Measurements from ENCODE around the gene ADA.

The ADA gene

DNA sequence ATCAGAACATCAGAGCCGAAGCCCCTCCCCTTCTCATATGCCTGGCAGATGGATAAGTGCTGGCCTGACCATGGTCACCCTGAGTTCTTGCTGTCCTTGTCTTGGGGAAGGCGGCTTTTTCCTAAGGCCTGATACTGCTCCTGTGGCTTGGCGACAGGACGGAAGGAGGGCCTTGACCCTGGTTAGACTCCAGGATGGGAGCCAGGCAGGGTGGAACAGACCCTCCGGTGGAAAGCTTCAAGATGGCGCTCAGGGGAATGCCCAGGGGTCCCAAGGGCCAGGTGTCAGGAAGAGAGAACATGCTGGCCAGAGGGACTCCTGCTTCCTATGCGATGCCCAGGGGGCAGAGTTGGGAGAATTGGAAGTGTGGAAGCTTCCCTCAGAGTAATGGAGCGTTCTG lies 29.6 kb downstream of the ADA start:
- DNase-seq: no peak

- no peak for DNase-seq
These were observed 30.2 kb downstream of the ADA start for GRCh38 chr20:44621325-44621724.

DNA sequence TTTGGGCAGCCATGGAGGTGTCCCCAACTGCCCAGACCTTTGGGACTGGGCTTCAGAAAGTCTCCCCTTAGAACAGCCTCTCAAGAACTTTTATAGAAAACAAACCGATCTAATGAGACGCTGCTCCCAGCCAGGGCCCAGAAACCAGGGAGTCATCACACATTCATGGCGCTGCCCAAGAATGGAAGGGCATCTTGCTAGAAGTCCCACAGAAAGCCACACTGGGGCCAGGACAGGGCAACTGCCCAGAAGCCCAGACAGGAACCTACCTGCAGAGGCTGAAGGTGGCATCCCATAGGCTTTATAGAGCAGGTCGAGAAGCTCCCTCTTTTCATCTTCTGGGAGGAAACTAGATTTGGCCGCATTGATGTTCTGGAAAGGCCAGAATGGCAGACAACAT lies 31.5 kb downstream of the ADA start:
- no peak for DNase-seq

DNA sequence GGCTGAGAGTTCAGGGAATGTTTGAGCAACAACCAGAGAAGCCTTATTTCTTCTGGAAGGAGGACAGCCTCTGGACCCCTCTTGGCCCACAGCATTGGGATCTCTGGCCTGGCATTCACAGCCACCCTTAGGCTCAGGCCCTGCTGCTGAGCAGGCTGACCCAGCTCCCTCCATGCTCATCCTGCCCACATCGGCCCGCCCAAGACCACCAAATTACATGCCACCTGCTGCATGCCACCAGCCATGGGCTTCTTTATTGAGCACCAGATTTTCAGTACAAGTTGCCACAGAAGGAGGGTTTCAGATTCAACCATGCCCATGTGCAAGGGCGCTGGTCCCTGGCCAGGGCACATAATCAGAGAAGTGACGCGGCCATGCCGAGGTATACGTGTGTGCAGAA lies 32.2 kb downstream of the ADA start:
- no peak for DNase-seq

DNA sequence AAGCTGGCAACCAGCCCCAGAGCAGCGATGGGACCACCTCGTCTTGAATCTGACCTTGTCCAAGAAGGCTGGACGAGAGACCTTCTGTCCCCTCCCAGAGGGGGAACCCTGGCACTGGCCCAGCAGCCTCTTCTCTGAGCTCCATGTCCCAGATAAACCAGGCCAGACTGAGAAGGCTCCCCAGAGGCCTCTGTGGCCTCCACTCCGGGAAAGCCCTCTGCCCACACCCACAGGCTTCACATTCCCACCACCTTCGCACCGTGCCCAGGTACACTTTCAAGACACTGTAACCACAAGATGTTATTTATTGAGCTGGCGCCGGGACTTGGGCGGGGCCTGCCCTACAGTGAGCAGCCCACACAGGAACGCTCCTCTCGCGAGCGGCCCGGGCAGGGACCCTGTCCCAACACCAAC lies 33.2 kb downstream of the ADA start:
- peak; percentile 33 to 52 for DNase-seq

DNA sequence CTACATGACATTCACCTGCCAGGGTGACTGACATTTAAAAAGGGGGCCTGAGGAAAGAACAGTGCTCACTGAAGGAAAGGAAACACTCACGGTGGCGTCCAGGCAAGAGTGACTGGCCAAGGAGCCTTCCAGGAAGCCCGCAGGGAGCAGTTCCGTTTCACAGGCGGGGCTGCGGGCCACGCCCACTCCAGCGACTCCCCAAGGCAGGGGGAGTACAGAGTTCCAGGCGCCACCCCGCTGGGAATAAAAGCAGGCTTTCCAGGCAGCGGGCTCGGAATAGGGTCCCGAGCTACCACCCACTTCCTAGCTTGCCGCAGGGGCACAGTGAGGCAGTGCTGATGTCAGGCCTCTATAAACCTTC lies 34.9 kb downstream of the ADA start:
- DNase-seq: no peak

GRCh38 chr20:44615876-44616603 lies 35.5 kb downstream of the ADA start:
- no peak for DNase-seq

GRCh38 chr20:44615169-44615791 lies 36.2 kb downstream of the ADA start:
- peak; percentile 24 for DNase-seq

DNA sequence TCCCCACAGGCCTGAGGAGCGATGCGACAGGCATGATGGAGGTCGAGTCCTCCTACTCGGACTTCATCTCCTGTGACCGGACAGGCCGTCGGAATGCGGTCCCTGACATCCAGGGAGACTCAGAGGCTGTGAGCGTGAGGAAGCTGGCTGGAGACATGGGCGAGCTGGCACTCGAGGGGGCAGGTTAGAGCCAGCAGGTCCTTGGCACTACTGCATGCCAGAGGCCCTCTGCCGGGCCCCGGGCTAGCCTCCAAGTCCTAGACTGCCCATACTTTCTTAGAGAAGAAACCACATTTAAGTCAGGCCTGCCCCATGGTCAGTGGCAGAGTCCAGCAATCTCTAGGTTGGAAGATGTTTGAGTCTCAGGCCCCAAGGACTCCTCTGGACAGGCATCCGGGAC lies 37.0 kb downstream of the ADA start:
- no peak for DNase-seq

- DNase-seq: no peak
These were observed 37.9 kb downstream of the ADA start for GRCh38 chr20:44613575-44613974.

DNA sequence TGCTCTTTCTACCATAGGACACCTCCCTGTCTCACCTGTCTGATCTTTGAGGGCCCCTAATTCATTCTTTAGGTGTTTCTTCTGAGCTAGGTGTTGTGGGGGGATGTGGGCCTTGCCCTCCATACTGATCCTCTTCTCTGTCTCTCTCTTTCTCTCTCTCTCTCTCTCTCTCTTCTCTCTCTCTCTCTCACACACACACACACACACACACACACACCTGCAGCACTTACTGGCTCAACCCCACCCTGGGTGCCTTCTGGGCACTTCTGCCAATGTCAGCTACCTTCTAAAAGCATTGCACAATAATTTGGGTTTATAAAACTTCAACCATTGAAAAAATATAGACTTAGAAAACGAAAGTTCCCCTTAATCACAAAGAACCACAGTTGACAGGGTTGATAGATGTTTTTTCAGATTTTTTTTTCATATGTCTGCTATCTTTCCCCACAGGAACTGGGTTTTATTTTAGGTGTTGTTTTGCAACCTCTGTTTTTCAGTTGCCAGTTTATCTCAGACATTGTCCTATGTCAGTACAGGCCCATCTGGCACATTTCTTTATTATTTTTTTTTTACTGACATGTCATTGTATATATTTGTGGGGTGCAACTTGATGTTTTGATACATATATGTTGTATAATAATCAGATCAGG lies 41.1 kb downstream of the ADA start:
- no peak for DNase-seq

DNA sequence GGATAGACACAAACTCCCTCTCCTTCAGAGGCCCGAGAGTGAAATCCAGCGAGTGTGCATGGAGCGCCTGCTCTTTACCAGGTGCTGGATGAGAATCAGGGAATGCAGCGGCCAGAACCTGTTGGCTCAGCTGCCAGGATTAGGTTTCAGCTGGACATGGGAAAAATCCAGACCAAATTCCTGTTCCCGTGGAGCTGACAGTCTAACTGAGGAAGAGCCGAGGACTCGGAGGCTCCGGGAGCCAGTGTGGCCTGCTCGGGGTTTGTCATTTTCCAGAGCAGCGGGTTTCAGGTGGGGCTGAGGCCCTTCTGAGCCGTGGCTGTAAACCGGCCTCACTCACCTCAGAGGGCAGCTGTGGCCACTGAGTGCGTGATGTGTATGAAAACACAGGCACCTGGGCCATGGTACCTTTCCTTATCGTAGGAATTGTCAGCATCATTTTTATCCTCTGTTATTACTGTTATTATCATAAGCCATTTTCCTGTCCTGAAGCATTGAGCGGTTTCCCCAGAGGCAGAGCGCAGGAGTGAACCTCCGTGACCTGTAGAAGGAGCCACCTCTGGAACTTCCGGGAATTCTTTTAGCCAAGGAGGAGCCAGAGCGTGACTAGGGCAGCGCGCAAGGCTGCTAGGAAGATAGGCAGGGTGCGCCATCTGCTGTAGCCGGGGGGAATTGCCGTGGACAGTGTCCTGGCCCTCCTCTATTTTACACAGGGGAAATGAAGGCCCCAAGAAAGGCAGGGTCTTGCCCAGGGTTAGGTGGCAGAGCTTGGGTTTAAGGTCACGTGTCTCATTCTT lies 41.8 kb downstream of the ADA start:
- DNase-seq: peak; percentile 91 to 93

- no peak for DNase-seq
These were observed 42.4 kb downstream of the ADA start for GRCh38 chr20:44609006-44609515.

DNA sequence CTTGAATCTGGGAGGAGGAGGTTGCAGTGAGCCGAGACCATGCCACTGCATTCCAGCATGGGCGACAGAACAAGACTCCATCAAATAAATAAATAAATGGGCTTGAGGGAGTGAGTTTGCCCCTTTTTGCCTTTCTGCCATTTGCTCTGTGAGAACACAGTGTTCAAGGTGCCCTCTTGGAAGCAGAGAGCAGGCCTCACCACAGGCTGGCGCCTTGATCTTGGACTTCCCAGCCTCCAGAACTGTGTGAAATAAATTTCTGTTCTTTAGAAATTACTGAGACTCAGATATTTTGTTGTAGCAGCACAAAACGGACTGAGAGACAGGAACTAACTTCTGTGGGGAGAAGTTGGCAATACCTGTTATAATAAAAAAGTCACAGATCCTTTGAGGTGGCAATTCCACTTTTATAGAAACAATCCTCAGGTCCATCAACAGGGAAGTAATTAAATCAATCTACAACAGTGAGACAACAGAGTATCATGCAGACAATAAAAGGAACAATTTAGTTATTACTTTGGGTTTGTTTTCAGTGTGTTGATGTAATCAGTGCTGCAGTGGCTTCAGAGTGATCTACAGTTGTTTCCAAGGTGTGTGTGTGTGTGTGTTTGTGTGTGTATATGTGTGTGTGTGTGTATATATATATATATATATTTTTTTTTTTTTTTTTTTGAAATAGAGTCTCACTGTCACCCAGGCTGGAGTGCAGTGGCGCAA lies 44.6 kb downstream of the ADA start:
- no peak for DNase-seq

DNA sequence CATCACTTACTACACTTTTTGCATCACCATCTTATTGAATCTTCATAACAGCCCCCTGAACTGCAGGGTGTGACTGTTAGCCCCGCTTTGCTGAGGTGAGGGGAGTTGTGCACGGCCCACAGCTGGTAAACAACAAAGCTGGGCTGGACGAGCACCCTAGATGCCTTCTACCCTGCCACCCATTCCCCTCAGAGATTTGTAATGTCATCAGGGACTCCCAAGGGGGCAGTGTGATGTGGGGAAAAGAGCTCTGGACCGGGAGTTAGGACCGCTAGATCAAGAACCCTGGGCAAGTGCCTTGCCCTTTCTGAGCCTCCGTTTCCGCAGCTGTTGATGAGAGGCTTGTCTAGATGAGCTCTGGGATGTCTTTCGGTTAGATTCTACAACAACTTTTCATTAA lies 48.2 kb downstream of the ADA start:
- DNase-seq: no peak

DNA sequence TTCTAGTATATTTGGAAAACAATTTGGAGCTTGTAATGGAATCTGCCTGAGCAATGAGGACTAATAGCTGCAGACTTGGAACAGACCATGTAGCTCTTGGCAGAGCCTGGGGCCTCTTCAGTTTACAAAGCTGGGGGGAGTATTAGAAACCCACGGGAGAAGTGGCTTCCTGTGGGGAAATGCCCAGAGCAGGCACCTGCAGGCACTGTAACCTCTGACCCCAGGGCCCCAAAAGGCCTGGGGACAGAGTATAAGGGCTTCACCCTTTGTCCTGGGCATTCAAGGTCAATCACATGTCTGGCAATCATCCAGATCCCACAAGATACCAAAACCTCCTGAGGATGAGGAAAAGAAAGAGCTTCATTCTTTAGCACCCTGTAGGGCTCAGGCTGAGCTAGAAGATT lies 49.7 kb downstream of the ADA start:
- DNase-seq: no peak

- DNase-seq: no peak
These were observed 50.2 kb downstream of the ADA start for GRCh38 chr20:44601236-44601671.

DNA sequence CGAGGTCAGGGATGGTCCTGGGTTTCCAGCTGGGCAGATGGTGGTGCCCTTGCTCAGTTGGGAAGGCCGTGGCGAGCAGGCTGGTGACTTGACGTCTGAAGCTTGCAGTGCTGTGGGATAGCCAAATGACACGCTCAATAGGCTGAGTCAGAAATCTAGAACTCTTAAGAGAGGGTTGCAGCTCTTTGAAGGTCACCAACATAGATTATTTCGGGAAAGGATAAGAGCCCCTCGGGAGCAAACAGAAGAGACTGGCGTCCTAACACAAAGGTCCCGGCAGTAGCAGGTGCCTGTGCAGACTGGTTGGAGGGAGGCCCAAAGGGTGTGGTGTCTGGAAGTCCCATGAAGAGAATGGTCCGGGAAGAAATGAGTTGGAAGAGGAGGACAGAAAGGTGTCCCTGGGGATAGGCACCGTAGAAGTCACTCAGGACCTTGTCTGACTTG lies 50.7 kb downstream of the ADA start:
- no peak for DNase-seq

GRCh38 chr20:44600301-44600700 lies 51.2 kb downstream of the ADA start:
- no peak for DNase-seq

- DNase-seq: no peak
These were observed 51.8 kb downstream of the ADA start for GRCh38 chr20:44599715-44600114.

DNA sequence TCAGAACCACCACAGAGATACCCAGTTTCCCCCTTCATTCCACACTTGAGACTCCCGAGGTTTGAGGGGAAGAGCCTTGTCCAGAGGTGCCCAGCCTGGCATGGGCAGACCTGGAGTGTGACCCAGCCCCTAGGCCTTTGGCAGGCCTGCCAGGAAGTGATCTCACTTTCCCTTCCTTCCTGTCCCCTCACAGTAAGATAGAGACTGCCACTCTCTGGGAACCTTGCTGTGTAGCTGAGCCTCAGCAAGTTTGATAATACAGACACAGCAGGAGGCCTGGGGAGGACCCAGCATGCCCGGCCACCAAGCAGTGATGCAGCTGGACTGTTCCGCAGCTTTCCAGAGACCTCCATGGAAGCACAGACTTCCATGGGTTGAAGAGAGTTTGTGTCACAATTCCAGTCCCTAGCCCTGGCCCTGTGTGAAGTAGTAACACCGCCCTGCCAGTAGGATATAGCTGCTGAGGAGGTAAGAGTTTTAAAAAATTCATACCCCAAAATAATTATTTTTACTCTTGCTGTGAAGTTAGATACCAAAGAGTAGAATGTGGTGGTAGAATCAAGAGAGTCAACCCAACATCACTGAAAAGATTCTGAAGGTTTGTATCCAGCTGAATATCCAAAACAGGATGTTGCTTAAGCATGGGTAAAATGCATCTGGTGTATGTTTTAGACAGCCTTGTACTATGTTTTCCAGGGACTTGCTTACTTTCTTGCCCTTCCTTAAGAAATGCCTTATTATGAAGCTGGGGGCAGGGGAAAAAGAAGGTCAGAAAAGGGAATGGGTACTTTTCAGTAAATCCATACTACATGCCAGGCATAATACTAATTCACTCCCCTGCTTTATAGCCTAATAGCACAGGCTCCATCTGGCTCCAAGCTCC lies 52.8 kb downstream of the ADA start:
- peak in 1 of 2 experiments; percentile 34 for DNase-seq

All from activated T-cell treated with anti-CD3 and anti-CD28 coated beads, Interleukin-2, amount 50 U/mL, for 48 hours (primary cell).